Measurements from ENCODE around the gene DIP2C.
"Not testable (repeated sequence)": the region's sequence is repeated elsewhere in the genome, so short reads cannot be mapped to it uniquely, and the experiment has no call there.

DIP2C gene

GRCh38 chr10:660970-661596 lies 28.4 kb downstream of the DIP2C start:
- TF ChIP-seq CTCF (IDR thresholded peaks at IDR 0.05; ENCODE audit: low read length, missing control alignments), result no peak
- H3K4me3 ChIP-seq (replicated peaks; ENCODE audit: low read depth, low read length), result no peak overlapping the region
- no peak for DNase-seq (ENCODE audit: low read depth)

GRCh38 chr10:660413-660969 lies 29.0 kb downstream of the DIP2C start:
- DNase-seq (ENCODE audit: low read depth), result no peak
- H3K4me3 ChIP-seq (replicated peaks; ENCODE audit: low read depth, low read length), result no peak overlapping the region
- TF ChIP-seq CTCF (IDR thresholded peaks at IDR 0.05; ENCODE audit: low read length, missing control alignments), result no peak

- no peak for TF ChIP-seq CTCF (IDR thresholded peaks at IDR 0.05; ENCODE audit: low read length, missing control alignments)
- peak; percentile 81 for DNase-seq (ENCODE audit: low read depth)
- peak overlapping the region; percentile 9 for H3K4me3 ChIP-seq (replicated peaks; ENCODE audit: low read depth, low read length)
Measured at GRCh38 chr10:659688-660141, 29.8 kb downstream of the DIP2C start.

- not testable (repeated sequence) for DNase-seq (ENCODE audit: low read depth)
Measured at GRCh38 chr10:657816-658350, 31.6 kb downstream of the DIP2C start.

GRCh38 chr10:656883-657282 lies 32.6 kb downstream of the DIP2C start:
- no peak for DNase-seq (ENCODE audit: low read depth)
- TF ChIP-seq CTCF (IDR thresholded peaks at IDR 0.05; ENCODE audit: low read length, missing control alignments), result no peak
- H3K4me3 ChIP-seq (replicated peaks; ENCODE audit: low read depth, low read length), result no peak overlapping the region

More at GRCh38 chr10:657816-658350, 31.6 kb downstream of the DIP2C start:
- H3K4me3 ChIP-seq (replicated peaks; ENCODE audit: low read depth, low read length), result not testable (repeated sequence)

GRCh38 chr10:655184-655583 lies 34.3 kb downstream of the DIP2C start:
- no peak for DNase-seq (ENCODE audit: low read depth)
- TF ChIP-seq CTCF (IDR thresholded peaks at IDR 0.05; ENCODE audit: low read length, missing control alignments), result no peak

GRCh38 chr10:654647-654996 lies 34.8 kb downstream of the DIP2C start:
- DNase-seq (ENCODE audit: low read depth), result no peak
- H3K4me3 ChIP-seq (replicated peaks; ENCODE audit: low read depth, low read length), result no peak overlapping the region
- TF ChIP-seq CTCF (IDR thresholded peaks at IDR 0.05; ENCODE audit: low read length, missing control alignments), result no peak

More at GRCh38 chr10:655184-655583, 34.3 kb downstream of the DIP2C start:
- H3K4me3 ChIP-seq (replicated peaks; ENCODE audit: low read depth, low read length), result no peak overlapping the region

Data from fibroblast of pulmonary artery (primary cell).